Measurements from ENCODE around the gene TLR2. TPM values are rescaled to one million over a fixed set of nuclear protein-coding genes. Genes with fewer than 3 reads are reported as not detected.

The TLR2 gene
- total RNA-seq, 3 donors from 2014 or later (not counting 1 experiment from before 2014, with no cell fraction given), result 2.7 to 20.4 (median 6.3) TPM

GRCh38 chr4:153725136-153725830 lies 41.2 kb downstream of the TLR2 start:
- no peak overlapping the region for H3K4me3 Mint-ChIP-seq
- TF ChIP-seq CTCF (IDR thresholded peaks at IDR 0.05), result no peak
- Histone ChIP-seq H3K36me3 (ENCODE audit: control insufficient read depth, insufficient read depth, low read length) (no peaks in the 10 kb centered on the region), H3K4me3 (ENCODE audit: low read length) (no peak overlapping the region), H3K27ac (ENCODE audit: low read length) (no peak overlapping the region), H3K27me3 (ENCODE audit: control insufficient read depth, insufficient read depth, low read length) (no peaks in the 10 kb centered on the region), H3K9me3 (ENCODE audit: control insufficient read depth, insufficient read depth, low read length) (no peaks in the 10 kb centered on the region), H3K4me1 (ENCODE audit: control insufficient read depth, insufficient read depth, low read length) (peaks cover 4% of the 10 kb centered on the region)
- no peaks in the 10 kb centered on the region for H3K36me3 Mint-ChIP-seq
- ATAC-seq (no peak), DNase-seq (no peak)
- no peaks in the 10 kb centered on the region for H3K4me1 Mint-ChIP-seq
- H3K27me3 Mint-ChIP-seq (ENCODE audit: low read depth in 2 of 2), result peaks cover 8 to 11% of the 10 kb centered on the region in 2 donors
- 91% methylated on average over 5 of the region's 5 CpGs for WGBS (ENCODE audit: insufficient coverage)
- intact Hi-C loops (cut with micrococcal nuclease), result no loop called here
- H3K27ac Mint-ChIP-seq, result no peak overlapping the region
- no peaks in the 10 kb centered on the region for H3K9me3 Mint-ChIP-seq

- Mint-ChIP-seq H3K9me3 (no peaks in the 10 kb centered on the region), H3K4me3 (no peak overlapping the region), H3K4me1 (no peaks in the 10 kb centered on the region), H3K27ac (no peak overlapping the region), H3K36me3 (no peaks in the 10 kb centered on the region), H3K27me3 (ENCODE audit: low read depth in 2 of 2) (peaks cover 8 to 11% of the 10 kb centered on the region in 2 donors)
- Histone ChIP-seq H3K4me1 (ENCODE audit: control insufficient read depth, insufficient read depth, low read length) (peaks cover 4% of the 10 kb centered on the region), H3K36me3 (ENCODE audit: control insufficient read depth, insufficient read depth, low read length) (no peaks in the 10 kb centered on the region), H3K27ac (ENCODE audit: low read length) (no peak overlapping the region), H3K9me3 (ENCODE audit: control insufficient read depth, insufficient read depth, low read length) (no peaks in the 10 kb centered on the region), H3K4me3 (ENCODE audit: low read length) (no peak overlapping the region), H3K27me3 (ENCODE audit: control insufficient read depth, insufficient read depth, low read length) (no peaks in the 10 kb centered on the region)
- DNase-seq (no peak), ATAC-seq (no peak)
- no peak for TF ChIP-seq CTCF (IDR thresholded peaks at IDR 0.05)
- intact Hi-C loops (cut with micrococcal nuclease), result no loop called here
- whole genome bisulfite sequencing (ENCODE audit: insufficient coverage), result 88% methylated on average over 1 of the region's 1 CpG
Observed at GRCh38 chr4:153725831-153726154, 41.7 kb downstream of the TLR2 start.

GRCh38 chr4:153728151-153728550 lies 44.1 kb downstream of the TLR2 start:
- Histone ChIP-seq H3K27ac (ENCODE audit: low read length) (no peak overlapping the region), H3K9me3 (ENCODE audit: control insufficient read depth, insufficient read depth, low read length) (no peaks in the 10 kb centered on the region), H3K27me3 (ENCODE audit: control insufficient read depth, insufficient read depth, low read length) (no peaks in the 10 kb centered on the region), H3K4me1 (ENCODE audit: control insufficient read depth, insufficient read depth, low read length) (peaks cover 4% of the 10 kb centered on the region), H3K36me3 (ENCODE audit: control insufficient read depth, insufficient read depth, low read length) (no peaks in the 10 kb centered on the region), H3K4me3 (ENCODE audit: low read length) (no peak overlapping the region)
- TF ChIP-seq CTCF (IDR thresholded peaks at IDR 0.05), result no peak
- WGBS (ENCODE audit: insufficient coverage), result 86% methylated on average over 2 of the region's 5 CpGs
- intact Hi-C loops (cut with micrococcal nuclease), result no loop called here
- DNase-seq, result no peak
- peaks cover 0 to 6% of the 10 kb centered on the region in 2 donors for H3K27me3 Mint-ChIP-seq (ENCODE audit: low read depth in 2 of 2)
- ATAC-seq, result no peak
- no peaks in the 10 kb centered on the region for H3K9me3 Mint-ChIP-seq
- no peaks in the 10 kb centered on the region for H3K36me3 Mint-ChIP-seq
- H3K4me3 Mint-ChIP-seq, result no peak overlapping the region
- H3K27ac Mint-ChIP-seq, result no peak overlapping the region
- H3K4me1 Mint-ChIP-seq, result no peaks in the 10 kb centered on the region

GRCh38 chr4:153728660-153729059 lies 44.6 kb downstream of the TLR2 start:
- H3K4me1 ChIP-seq (ENCODE audit: control insufficient read depth, insufficient read depth, low read length), result peaks cover 4% of the 10 kb centered on the region

More at GRCh38 chr4:153728660-153729059, 44.6 kb downstream of the TLR2 start:
- Mint-ChIP-seq H3K4me3 (no peak overlapping the region), H3K9me3 (no peaks in the 10 kb centered on the region), H3K4me1 (no peaks in the 10 kb centered on the region), H3K27me3 (ENCODE audit: low read depth in 2 of 2) (peaks cover 5% of the 10 kb centered on the region in 2 donors), H3K36me3 (no peaks in the 10 kb centered on the region), H3K27ac (no peak overlapping the region)
- Histone ChIP-seq H3K4me3 (ENCODE audit: low read length) (no peak overlapping the region), H3K27ac (ENCODE audit: low read length) (no peak overlapping the region), H3K9me3 (ENCODE audit: control insufficient read depth, insufficient read depth, low read length) (no peaks in the 10 kb centered on the region), H3K27me3 (ENCODE audit: control insufficient read depth, insufficient read depth, low read length) (no peaks in the 10 kb centered on the region), H3K36me3 (ENCODE audit: control insufficient read depth, insufficient read depth, low read length) (no peaks in the 10 kb centered on the region)
- WGBS (ENCODE audit: insufficient coverage), result 75% methylated on average over 4 of the region's 4 CpGs
- DNase-seq (no peak), ATAC-seq (no peak)
- intact Hi-C loops (cut with micrococcal nuclease), result no loop called here
- TF ChIP-seq CTCF (IDR thresholded peaks at IDR 0.05), result no peak

Data from natural killer cell (primary cell).